ENCODE results near the gene RPL18A. TPM values are rescaled to one million over a fixed set of nuclear protein-coding genes. Genes with fewer than 3 reads are reported as not detected.

RPL18A gene
- total and polyA plus RNA-seq, 10 of the 15 experiments (the other 5 are each of a cell fraction or from before 2014, with no cell fraction given) = 1,181 to 3,774 (median 2,300) TPM

DNA sequence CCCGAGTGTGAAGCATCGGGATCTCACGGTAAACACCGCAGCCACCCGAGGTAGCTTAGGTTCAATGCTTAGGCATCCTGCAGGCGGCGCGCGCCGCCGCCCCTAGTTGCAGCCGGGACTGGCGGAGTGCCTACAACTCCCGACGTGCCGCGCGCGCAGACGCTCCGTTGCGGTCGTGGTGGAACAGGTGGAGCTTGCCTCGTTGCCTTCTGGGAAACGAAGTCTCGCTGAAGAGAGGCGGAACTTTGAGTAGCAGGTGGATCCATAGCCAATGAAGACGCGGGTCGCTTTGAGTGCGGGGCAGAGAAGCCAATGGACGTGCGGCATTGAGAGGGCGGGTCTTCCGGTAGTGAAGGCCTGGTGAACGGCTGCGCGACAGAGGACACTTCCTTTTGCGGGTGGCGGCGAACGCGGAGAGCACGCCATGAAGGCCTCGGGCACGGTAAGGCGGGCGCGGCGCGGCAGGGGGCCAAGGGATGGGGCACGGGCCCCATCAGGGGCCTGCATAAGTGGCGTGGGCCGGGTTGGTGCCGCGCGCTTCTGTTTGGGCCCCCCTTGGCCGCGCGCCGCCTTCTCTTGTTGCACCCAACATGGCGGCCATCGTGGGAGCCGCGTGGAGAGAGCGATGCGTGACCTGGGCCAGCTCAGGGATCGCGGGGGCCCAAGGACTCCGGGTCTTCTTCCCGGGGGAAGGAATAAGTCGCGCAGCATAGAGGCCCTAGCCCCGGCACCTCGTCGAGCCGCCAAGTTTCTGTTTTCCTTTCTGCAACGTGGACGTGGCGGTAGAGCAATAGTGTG lies at the start of gene RPL18A (continued):
- TF ChIP-seq GABPA (IDR thresholded peaks at IDR 0.05; ENCODE audit: low read depth) = peak; percentile 96

DNA sequence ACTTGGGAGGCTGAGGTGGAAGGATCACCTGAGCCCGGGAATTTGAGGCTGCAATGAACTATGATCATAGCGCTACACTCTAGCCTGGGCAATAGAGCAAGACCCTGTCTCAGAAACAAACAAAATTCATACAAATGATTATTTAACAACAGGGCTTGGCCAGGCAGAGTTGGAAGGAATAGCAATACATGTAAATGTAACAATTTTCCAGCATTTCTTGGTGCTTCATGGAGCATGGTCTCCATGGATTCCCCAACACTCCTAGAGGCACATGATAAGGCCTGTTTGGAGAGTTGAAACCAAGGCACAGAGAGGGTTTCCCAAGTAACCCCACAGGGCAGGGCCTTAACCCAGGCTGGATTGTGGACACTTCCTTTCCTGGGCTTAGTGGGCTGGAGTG lies 48.6 kb upstream of the RPL18A start:
- no peak for FAIRE-seq
- no peaks in the 10 kb centered on the region for H3K4me1 ChIP-seq (ENCODE audit: control insufficient read depth, insufficient read depth, low read length)
- no peak overlapping the region for H2AFZ ChIP-seq (ENCODE audit: control insufficient read depth, low read depth, low read length)
- POLR2A ChIA-PET = no interaction called here
- no peak for TF ChIP-seq STAT1 (conservative IDR thresholded peaks at IDR 0.05)
- no TSS peak for BruUV-seq (replicated peaks)
- no peaks in the 10 kb centered on the region for H3K9me3 ChIP-seq (replicated peaks; ENCODE audit: control insufficient read depth, insufficient read depth, low read length)
- H3K4me2 ChIP-seq (ENCODE audit: control insufficient read depth, insufficient read depth) = no peak overlapping the region
- no peak overlapping the region for H3K4me3 ChIP-seq
- no peak overlapping the region for H3K9ac ChIP-seq (ENCODE audit: control insufficient read depth, insufficient read depth, low read length)
- SMC1A ChIA-PET (ENCODE audit: uncharacterized antibody, unreplicated experiment) = no interaction called here
- CTCF ChIA-PET = no interaction called here
- no peaks in the 10 kb centered on the region for H3K79me2 ChIP-seq (ENCODE audit: control insufficient read depth, insufficient read depth, low read length)
- in situ Hi-C loops (cut with MboI) (no loop called here), intact Hi-C loops (cut with micrococcal nuclease; ENCODE audit: unreplicated experiment) (no loop called here)
- no peaks in the 10 kb centered on the region for H3K36me3 ChIP-seq (ENCODE audit: control insufficient read depth in 2 of 2, insufficient read depth in 2 of 2, low read length in 1 of 2)
- DNase-seq (ENCODE audit: low read depth, low spot score) = no peak
- peaks cover 4% of the 10 kb centered on the region in 2 experiments; a peak in 3 of 4 replicates for H3K27me3 ChIP-seq (replicated peaks in 1 of 2; ENCODE audit: control insufficient read depth in 2 of 2, insufficient read depth in 2 of 2, low read length in 1 of 2)
- WGBS (ENCODE audit: insufficient coverage, insufficient replicate concordance, low lambda C conversion rate, missing lambda C conversion rate) = 61% methylated on average over 2 of the region's 2 CpGs
- no peaks in the 10 kb centered on the region for H4K20me1 ChIP-seq (ENCODE audit: control insufficient read depth, insufficient read depth)
- H3K27ac ChIP-seq (ENCODE audit: control insufficient read depth, insufficient read depth) = no peak overlapping the region
- no peak for ATAC-seq
- RAD21 ChIA-PET (ENCODE audit: unreplicated experiment) = no interaction called here

DNA sequence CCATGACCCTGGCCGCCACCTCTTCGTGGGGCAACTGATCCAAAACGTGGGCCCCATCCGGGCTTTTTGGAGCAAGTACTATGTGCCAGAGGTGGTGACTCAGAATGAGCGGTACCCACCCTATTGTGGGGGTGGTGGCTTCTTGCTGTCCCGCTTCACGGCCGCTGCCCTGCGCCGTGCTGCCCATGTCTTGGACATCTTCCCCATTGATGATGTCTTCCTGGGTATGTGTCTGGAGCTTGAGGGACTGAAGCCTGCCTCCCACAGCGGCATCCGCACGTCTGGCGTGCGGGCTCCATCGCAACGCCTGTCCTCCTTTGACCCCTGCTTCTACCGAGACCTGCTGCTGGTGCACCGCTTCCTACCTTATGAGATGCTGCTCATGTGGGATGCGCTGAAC lies 48.0 kb upstream of the RPL18A start:
- no peak for ATAC-seq
- ChIA-PET CTCF (interaction anchor here (0.7 kb wide), 1 partner anchor 1720 kb away, joined by 3 read pairs; no protein-coding TSS in a partner anchor), RAD21 (ENCODE audit: unreplicated experiment) (no interaction called here), POLR2A (no interaction called here), SMC1A (ENCODE audit: uncharacterized antibody, unreplicated experiment) (no interaction called here)
- H3K4me3 ChIP-seq = no peak overlapping the region
- no peaks in the 10 kb centered on the region for H3K9me3 ChIP-seq (replicated peaks; ENCODE audit: control insufficient read depth, insufficient read depth, low read length)
- H3K4me2 ChIP-seq (ENCODE audit: control insufficient read depth, insufficient read depth) = no peak overlapping the region
- H3K4me1 ChIP-seq (ENCODE audit: control insufficient read depth, insufficient read depth, low read length) = no peaks in the 10 kb centered on the region
- no TSS peak for BruUV-seq (replicated peaks)
- intact Hi-C loops (cut with micrococcal nuclease; ENCODE audit: unreplicated experiment) = no loop called here
- no peaks in the 10 kb centered on the region for H3K36me3 ChIP-seq (ENCODE audit: control insufficient read depth in 2 of 2, insufficient read depth in 2 of 2, low read length in 1 of 2)
- H3K27ac ChIP-seq (ENCODE audit: control insufficient read depth, insufficient read depth) = no peak overlapping the region
- TF ChIP-seq ZNF622 (IDR thresholded peaks at IDR 0.05) = no peak
- TF ChIP-seq, protein P1, sequence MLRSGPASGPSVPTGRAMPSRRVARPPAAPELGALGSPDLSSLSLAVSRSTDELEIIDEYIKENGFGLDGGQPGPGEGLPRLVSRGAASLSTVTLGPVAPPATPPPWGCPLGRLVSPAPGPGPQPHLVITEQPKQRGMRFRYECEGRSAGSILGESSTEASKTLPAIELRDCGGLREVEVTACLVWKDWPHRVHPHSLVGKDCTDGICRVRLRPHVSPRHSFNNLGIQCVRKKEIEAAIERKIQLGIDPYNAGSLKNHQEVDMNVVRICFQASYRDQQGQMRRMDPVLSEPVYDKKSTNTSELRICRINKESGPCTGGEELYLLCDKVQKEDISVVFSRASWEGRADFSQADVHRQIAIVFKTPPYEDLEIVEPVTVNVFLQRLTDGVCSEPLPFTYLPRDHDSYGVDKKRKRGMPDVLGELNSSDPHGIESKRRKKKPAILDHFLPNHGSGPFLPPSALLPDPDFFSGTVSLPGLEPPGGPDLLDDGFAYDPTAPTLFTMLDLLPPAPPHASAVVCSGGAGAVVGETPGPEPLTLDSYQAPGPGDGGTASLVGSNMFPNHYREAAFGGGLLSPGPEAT (IDR thresholded peaks at IDR 0.05; ENCODE audit: low read depth) = no peak
- H3K79me2 ChIP-seq (ENCODE audit: control insufficient read depth, insufficient read depth, low read length) = no peaks in the 10 kb centered on the region
- FAIRE-seq = no peak
- H3K27me3 ChIP-seq (replicated peaks in 1 of 2; ENCODE audit: control insufficient read depth in 2 of 2, insufficient read depth in 2 of 2, low read length in 1 of 2) = peaks cover 4% of the 10 kb centered on the region in 2 experiments; a peak in 3 of 4 replicates
- no peak for DNase-seq (ENCODE audit: low read depth, low spot score)
- no peak overlapping the region for H2AFZ ChIP-seq (ENCODE audit: control insufficient read depth, low read depth, low read length)
- WGBS (ENCODE audit: insufficient coverage, insufficient replicate concordance, low lambda C conversion rate, missing lambda C conversion rate) = 60% methylated on average over 20 of the region's 20 CpGs
- no peak overlapping the region for H3K9ac ChIP-seq (ENCODE audit: control insufficient read depth, insufficient read depth, low read length)
- H4K20me1 ChIP-seq (ENCODE audit: control insufficient read depth, insufficient read depth) = no peaks in the 10 kb centered on the region
- in situ Hi-C loops (cut with MboI) = no loop called here
